ENCODE results near the gene ZMYND19. TPM values are rescaled to one million over a fixed set of nuclear protein-coding genes. Genes with fewer than 3 reads are reported as not detected.
A peak's percentile ranks its signal among the peaks of the same experiment; 100 is the strongest.

ZMYND19 gene
- total RNA-seq, 4 donors from 2014 or later = 5.8 to 15.2 (median 11.8) TPM

DNA sequence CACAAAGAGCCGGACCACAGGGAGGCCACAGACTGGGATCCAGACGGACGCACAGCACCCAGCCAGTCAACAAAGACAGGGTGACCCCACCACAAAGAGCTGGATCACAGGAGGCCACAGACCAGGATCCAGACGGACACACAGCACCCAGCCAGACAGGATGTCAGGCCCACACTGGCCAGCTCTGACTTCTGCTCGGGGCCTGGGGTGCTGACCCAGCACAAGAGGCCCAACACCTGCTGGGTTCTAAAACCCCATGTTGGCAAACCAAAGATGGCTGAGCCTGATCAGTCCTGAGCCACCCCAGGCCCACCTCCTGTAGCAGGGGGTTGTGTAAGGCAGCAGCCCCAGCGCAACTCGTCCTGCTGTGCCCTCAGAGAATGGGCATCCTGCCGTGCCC, 6.4 kb downstream of the ZMYND19 start:
- in situ Hi-C loops (cut with MboI; ENCODE audit: low sequenced_read_pairs in 4 of 4) = no loop called here
- H3K4me3 ChIP-seq = no peak overlapping the region
- no peak overlapping the region for H3K27ac ChIP-seq
- no peak for ATAC-seq
- DNase-seq = no peak
- intact Hi-C loops (cut with DNase I; ENCODE audit: low total_unique reads) = no loop called here
- TF ChIP-seq, protein P1, sequence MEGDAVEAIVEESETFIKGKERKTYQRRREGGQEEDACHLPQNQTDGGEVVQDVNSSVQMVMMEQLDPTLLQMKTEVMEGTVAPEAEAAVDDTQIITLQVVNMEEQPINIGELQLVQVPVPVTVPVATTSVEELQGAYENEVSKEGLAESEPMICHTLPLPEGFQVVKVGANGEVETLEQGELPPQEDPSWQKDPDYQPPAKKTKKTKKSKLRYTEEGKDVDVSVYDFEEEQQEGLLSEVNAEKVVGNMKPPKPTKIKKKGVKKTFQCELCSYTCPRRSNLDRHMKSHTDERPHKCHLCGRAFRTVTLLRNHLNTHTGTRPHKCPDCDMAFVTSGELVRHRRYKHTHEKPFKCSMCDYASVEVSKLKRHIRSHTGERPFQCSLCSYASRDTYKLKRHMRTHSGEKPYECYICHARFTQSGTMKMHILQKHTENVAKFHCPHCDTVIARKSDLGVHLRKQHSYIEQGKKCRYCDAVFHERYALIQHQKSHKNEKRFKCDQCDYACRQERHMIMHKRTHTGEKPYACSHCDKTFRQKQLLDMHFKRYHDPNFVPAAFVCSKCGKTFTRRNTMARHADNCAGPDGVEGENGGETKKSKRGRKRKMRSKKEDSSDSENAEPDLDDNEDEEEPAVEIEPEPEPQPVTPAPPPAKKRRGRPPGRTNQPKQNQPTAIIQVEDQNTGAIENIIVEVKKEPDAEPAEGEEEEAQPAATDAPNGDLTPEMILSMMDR (IDR thresholded peaks at IDR 0.05 in 4 of 5, conservative IDR thresholded peaks at IDR 0.05 in 1 of 5) = no peak
- no peak for TF ChIP-seq POLR2A (IDR thresholded peaks at IDR 0.05)
- peaks cover 0 to 42% of the 10 kb centered on the region in 2 donors for H3K36me3 ChIP-seq
- no peaks in the 10 kb centered on the region for H3K27me3 ChIP-seq
- H3K9me3 ChIP-seq = no peaks in the 10 kb centered on the region
- H3K4me1 ChIP-seq = peaks cover 3 to 17% of the 10 kb centered on the region in 2 donors

DNA sequence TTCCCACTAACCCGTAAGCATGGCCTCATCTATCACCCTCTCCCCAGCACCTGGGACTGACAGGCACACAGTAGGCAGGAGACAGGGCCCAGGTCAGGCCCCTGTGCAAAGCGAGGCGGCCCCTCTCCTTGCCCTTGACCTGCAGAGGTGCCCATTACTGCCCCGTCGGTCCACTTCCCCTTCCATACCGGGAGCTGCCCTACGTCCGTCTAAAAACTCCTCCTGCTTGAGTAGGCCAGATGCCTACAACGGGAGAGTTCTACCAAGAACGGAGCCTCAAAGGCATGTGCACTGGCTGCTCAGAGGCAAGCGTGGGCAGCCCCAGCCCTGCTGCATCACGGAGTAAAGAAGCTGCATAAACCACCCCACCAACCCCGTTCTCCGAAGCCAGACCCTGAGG, 7.0 kb downstream of the ZMYND19 start:
- no peak for ATAC-seq
- no peak for DNase-seq
- no peak overlapping the region for H3K4me3 ChIP-seq
- TF ChIP-seq, protein P1 (IDR thresholded peaks at IDR 0.05 in 4 of 5, conservative IDR thresholded peaks at IDR 0.05 in 1 of 5) = no peak
- TF ChIP-seq POLR2A (IDR thresholded peaks at IDR 0.05) = no peak
- no peaks in the 10 kb centered on the region for H3K9me3 ChIP-seq
- no peak overlapping the region for H3K27ac ChIP-seq
- peaks cover 3 to 13% of the 10 kb centered on the region in 2 donors for H3K4me1 ChIP-seq
- intact Hi-C loops (cut with DNase I; ENCODE audit: low total_unique reads) (no loop called here), in situ Hi-C loops (cut with MboI; ENCODE audit: low sequenced_read_pairs in 4 of 4) (no loop called here)
- no peaks in the 10 kb centered on the region for H3K27me3 ChIP-seq
- H3K36me3 ChIP-seq = peaks cover 0 to 42% of the 10 kb centered on the region in 2 donors

DNA sequence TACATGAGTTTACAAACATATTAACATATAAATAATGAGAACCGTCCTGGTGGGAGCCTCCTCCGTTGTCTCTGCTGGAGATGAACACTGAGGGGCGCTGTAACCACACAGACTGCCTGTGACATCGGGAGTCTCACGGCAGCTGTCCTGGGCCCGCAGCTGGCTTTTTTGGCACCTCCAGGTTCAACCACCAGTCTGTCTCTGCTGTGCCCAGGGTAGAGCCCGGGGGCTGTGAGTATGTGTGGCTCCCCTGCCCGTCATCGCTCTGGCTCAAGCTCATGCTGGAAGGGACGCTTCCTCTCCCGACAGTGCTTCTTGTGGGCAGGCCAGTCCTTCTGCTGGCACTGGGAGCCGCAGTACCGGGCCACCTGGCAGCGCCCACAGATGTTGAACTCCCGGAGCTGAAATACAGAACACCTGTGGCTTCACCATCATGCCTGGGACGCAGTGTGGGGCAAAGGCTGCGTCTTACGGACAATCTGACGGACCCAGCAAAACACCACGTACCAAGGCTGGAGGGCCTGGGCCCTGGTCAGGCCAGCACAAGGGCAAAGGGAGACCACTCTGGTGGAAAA, 7.9 kb downstream of the ZMYND19 start:
- intact Hi-C loops (cut with DNase I; ENCODE audit: low total_unique reads) = no loop called here
- in situ Hi-C loops (cut with MboI; ENCODE audit: low sequenced_read_pairs in 4 of 4) = no loop called here
- H3K36me3 ChIP-seq = peaks cover 0 to 35% of the 10 kb centered on the region in 2 donors
- TF ChIP-seq, protein P1 (IDR thresholded peaks at IDR 0.05 in 4 of 5, conservative IDR thresholded peaks at IDR 0.05 in 1 of 5) = peak; percentile 28 to 56 (median 44)
- no peak for TF ChIP-seq POLR2A (IDR thresholded peaks at IDR 0.05)
- DNase-seq (peak in 1 of 2 donors; percentile 61), ATAC-seq (peak in 1 of 2 donors; percentile 11)
- peaks cover 10 to 21% of the 10 kb centered on the region in 2 donors for H3K4me1 ChIP-seq
- peak overlapping the region in 3 of 4 donors; percentile 13 to 47 (median 21) for H3K27ac ChIP-seq
- H3K27me3 ChIP-seq = no peaks in the 10 kb centered on the region
- H3K9me3 ChIP-seq = no peaks in the 10 kb centered on the region
- no peak overlapping the region for H3K4me3 ChIP-seq

DNA sequence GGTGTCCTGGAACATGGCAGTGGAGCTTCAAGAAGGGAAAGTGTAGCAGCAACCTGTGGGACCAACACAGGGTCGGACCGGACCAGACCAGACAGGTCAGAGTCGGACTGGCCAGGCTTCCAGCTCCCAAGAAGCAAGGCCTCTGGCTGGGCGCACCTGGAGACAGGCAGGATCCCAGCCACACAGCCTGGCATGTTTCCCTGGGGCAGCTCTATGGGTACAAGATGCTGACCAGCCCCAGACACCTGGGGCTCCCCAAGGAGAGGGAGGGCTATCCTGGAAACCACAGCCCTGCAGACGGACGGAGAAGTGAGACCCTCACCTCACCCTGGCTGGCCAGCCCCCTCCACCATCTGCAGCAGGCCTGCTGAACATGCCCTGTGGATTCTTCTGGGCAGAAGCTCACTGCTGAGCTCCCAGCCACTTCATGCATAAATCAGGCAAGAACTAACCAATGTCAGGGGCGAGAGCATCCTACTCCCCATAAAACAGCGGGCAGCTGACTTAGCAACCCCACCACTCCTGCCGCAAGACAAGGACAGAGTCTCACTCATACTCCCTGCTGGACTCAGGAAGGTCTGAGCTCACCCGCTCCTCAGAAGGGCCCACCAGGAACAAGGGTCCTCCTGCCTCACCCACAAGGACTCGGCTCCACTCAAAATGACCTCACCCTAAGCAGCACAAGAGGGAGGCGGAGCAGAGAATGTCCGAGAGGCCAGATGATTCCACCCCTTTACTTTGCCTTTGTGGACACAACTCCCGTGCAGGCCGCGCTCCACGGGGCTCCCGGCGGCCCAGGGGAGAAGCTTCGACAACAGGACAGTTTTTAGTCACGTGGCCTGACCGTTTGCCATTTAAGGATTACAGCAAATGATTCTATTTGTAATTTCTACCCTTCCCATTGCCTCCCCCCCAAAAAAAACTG, 8.7 kb downstream of the ZMYND19 start:
- no peaks in the 10 kb centered on the region for H3K9me3 ChIP-seq
- peaks cover 17 to 28% of the 10 kb centered on the region in 2 donors for H3K4me1 ChIP-seq
- intact Hi-C loops (cut with DNase I; ENCODE audit: low total_unique reads) (no loop called here), in situ Hi-C loops (cut with MboI; ENCODE audit: low sequenced_read_pairs in 4 of 4) (no loop called here)
- DNase-seq = no peak
- H3K27me3 ChIP-seq = no peaks in the 10 kb centered on the region
- no peak overlapping the region for H3K4me3 ChIP-seq
- H3K36me3 ChIP-seq = peaks cover 0 to 27% of the 10 kb centered on the region in 2 donors
- H3K27ac ChIP-seq = peak overlapping the region in 1 of 4 donors; percentile 47
- ATAC-seq = no peak
- TF ChIP-seq, protein P1 (IDR thresholded peaks at IDR 0.05 in 4 of 5, conservative IDR thresholded peaks at IDR 0.05 in 1 of 5) = no peak
- TF ChIP-seq POLR2A (IDR thresholded peaks at IDR 0.05) = no peak
